ENCODE measurements around the gene ABHD14A. TPM values are rescaled to one million over a fixed set of nuclear protein-coding genes. Genes with fewer than 3 reads are reported as not detected.

The ABHD14A gene
- total RNA-seq, 4 donors from 2014 or later: 20.1 to 52.7 (median 22.6) TPM

DNA sequence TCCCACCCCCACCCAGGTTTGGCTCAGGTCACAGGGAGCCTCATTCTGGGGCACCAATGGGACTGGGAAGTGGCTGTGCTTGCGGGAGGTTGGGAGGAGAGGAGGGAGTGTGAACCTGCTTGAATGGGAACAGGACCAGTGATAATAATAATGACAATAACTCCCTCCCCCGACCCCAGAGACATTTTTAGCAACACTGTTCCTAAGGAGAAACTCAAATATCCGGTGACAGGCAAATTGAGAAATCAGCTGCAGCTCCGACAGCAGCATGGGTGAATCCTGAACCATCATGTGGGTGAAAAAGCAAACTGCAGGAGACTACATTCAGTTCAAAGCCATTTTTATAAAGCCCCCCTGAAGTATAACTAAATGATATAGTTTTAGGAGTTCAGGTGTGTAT, 32.4 kb downstream of the ABHD14A start:
- TF ChIP-seq POLR2A (IDR thresholded peaks at IDR 0.05) (no peak), CTCF (IDR thresholded peaks at IDR 0.05) (no peak), EP300 (IDR thresholded peaks at IDR 0.05) (no peak)
- no peak overlapping the region for H3K4me3 ChIP-seq
- H3K27ac ChIP-seq: no peak overlapping the region
- 69 to 76% methylated on average over 4 of the region's 4 CpGs for WGBS, 2 donors
- no peaks in the 10 kb centered on the region for H3K27me3 ChIP-seq
- H3K4me1 ChIP-seq: peaks cover 0 to 27% (median 9%) of the 10 kb centered on the region in 4 donors
- no peak for DNase-seq (ENCODE audit: low spot score in 2 of 2)
- H3K9me3 ChIP-seq: no peaks in the 10 kb centered on the region
- H3K36me3 ChIP-seq: no peaks in the 10 kb centered on the region

GRCh38 chr3:52010431-52010830, 35.6 kb downstream of the ABHD14A start:
- H3K9me3 ChIP-seq: no peaks in the 10 kb centered on the region

GRCh38 chr3:52012699-52013098, 37.8 kb downstream of the ABHD14A start:
- Histone ChIP-seq H3K4me1 (peaks cover 0 to 14% (median 4%) of the 10 kb centered on the region in 4 donors), H3K36me3 (no peaks in the 10 kb centered on the region), H3K4me3 (no peak overlapping the region), H3K27me3 (no peaks in the 10 kb centered on the region), H3K9me3 (no peaks in the 10 kb centered on the region), H3K27ac (no peak overlapping the region)
- no peak for DNase-seq (ENCODE audit: low spot score in 2 of 2)
- no peak for TF ChIP-seq POLR2A (IDR thresholded peaks at IDR 0.05)
- TF ChIP-seq EP300 (IDR thresholded peaks at IDR 0.05): no peak
- no peak for TF ChIP-seq CTCF (IDR thresholded peaks at IDR 0.05)
- WGBS, 2 donors: 69 to 78% methylated on average over 7 of the region's 7 CpGs

More at GRCh38 chr3:52010431-52010830, 35.6 kb downstream of the ABHD14A start:
- no peaks in the 10 kb centered on the region for H3K27me3 ChIP-seq
- no peaks in the 10 kb centered on the region for H3K36me3 ChIP-seq
- no peak overlapping the region for H3K27ac ChIP-seq
- peaks cover 0 to 14% (median 6%) of the 10 kb centered on the region in 4 donors for H3K4me1 ChIP-seq
- DNase-seq (ENCODE audit: low spot score in 2 of 2): no peak
- H3K4me3 ChIP-seq: no peak overlapping the region
- no peak for TF ChIP-seq CTCF (IDR thresholded peaks at IDR 0.05)

DNA sequence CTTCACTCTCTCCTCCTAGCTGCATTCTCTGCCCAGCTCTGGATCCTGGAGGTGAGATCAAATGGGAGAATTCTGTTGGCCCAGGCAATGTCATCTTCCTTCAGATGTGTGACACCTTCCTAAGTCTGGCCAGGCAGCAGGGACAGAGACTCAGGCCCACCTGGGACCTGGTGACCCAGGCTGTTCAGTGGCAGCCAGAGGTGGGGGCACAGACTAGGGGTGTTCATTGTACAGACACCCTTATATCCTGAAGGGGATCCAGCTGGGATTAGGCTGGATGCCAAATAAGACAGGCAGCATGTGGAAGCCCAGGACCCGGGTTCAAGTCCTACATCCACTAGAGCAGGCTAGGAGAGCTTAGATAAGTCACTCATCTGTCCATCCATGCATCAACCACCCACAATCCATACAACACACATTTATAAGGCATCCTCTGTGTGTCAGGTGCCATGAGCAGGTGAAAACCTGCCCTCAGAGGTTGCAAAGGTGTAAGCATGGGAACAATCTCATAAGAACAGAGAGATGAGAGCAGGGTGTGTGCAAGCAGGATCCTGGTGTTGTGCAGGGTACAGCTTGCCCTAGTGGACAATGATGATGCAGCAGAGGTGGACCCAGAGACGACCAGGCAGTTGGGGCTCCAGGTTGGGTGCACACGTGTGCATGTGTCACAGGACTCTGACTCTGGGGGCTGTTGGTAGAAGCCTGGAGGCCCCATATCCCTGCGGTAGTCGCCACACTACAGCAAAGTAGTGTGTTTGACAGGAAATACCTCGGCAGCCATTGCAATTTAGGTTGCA, 39.1 kb downstream of the ABHD14A start:
- Histone ChIP-seq H3K27ac (no peak overlapping the region), H3K4me3 (no peak overlapping the region), H3K9me3 (no peaks in the 10 kb centered on the region), H3K4me1 (peaks cover 0 to 21% (median 9%) of the 10 kb centered on the region in 4 donors), H3K36me3 (no peaks in the 10 kb centered on the region), H3K27me3 (no peaks in the 10 kb centered on the region)
- no peak for TF ChIP-seq CTCF (IDR thresholded peaks at IDR 0.05)
- DNase-seq (ENCODE audit: low spot score in 2 of 2): no peak
- WGBS, 2 donors: 81 to 86% methylated on average over 6 of the region's 6 CpGs

GRCh38 chr3:52014613-52015012, 39.7 kb downstream of the ABHD14A start:
- Histone ChIP-seq H3K27ac (no peak overlapping the region), H3K9me3 (no peaks in the 10 kb centered on the region), H3K36me3 (no peaks in the 10 kb centered on the region), H3K4me1 (peaks cover 0 to 26% (median 10%) of the 10 kb centered on the region in 4 donors), H3K4me3 (no peak overlapping the region), H3K27me3 (no peaks in the 10 kb centered on the region)
- no peak for TF ChIP-seq EP300 (IDR thresholded peaks at IDR 0.05)
- TF ChIP-seq CTCF (IDR thresholded peaks at IDR 0.05): peak in 2 of 5 experiments; percentile 15 to 31
- no peak for TF ChIP-seq POLR2A (IDR thresholded peaks at IDR 0.05)
- no peak for DNase-seq (ENCODE audit: low spot score in 2 of 2)
- 59 to 70% methylated on average over 7 to 8 of the region's 8 CpGs for WGBS, 2 donors

All from tibial nerve (tissue), 4 donors.